Fibroblast of peridontal ligament (primary cell): ENCODE results near the gene NPR2.

Source experiments
- DNase-seq: peaks from one replicate; pipeline ENCODE4 v3.0.0-alpha.2; 2010; ENCODE audit errors: extremely low read depth

NPR2 gene

DNA sequence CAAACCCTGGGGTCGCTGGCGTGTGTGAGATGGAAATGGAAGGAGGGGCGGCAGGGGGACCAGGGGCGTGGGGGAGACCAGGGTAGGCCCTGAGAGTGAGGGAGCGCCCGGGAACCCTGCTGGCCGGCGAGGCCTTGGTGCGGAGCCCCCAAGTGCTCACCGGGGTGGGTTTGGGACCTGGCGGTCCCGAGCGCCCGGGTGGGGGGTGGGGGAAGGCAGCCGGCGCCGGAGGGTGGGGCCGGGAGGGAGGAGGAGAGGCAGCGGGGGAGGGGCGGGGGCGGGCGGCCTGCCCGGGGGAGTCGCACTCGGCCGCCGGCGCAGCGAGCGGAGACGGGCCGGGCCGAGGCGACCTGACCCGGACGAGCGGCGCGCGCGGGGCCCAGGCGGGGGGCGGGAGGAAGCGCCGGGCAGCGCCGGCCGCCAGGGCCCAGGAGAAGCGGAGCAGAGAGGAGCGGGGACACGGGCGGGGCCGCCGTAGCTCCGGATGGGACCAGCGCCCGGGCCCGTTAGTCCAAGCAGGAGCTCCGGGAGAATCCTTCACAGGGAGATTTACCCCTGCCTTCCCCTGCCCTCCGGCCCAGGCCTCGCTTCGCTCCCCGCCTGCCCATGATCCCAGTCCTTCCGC lies at the start of gene NPR2:
Gene NPR2, plus strand, starts transcription at position 295 of the 625 bp plus-strand sequence. CDS start 818 bp downstream, outside the sequence.
- no peak for DNase-seq

DNA sequence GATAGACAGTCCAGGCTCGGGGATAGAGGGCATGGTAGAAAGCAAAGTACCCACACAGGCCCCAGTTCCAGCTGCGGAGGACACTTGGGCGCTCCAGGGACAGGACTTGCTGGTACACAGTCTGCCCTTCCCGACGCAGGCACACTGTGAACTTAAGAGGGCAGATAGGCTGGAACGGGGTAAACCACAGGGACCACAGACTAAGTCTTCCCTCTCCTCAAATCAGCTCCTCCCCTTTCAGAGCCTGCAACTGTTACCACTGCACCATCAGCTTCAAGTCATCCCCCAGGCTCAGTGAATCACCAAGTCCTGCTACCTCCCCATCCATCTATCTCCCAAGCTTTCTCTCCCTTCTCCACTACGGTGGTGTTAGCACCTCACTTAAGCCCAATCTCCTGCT lies 49.7 kb upstream of the NPR2 start:
- no peak for DNase-seq

- DNase-seq: no peak
Measured at GRCh38 chr9:35743452-35743851, 47.9 kb upstream of the NPR2 start.

GRCh38 chr9:35743880-35744518 lies 47.4 kb upstream of the NPR2 start:
- no peak for DNase-seq

DNA sequence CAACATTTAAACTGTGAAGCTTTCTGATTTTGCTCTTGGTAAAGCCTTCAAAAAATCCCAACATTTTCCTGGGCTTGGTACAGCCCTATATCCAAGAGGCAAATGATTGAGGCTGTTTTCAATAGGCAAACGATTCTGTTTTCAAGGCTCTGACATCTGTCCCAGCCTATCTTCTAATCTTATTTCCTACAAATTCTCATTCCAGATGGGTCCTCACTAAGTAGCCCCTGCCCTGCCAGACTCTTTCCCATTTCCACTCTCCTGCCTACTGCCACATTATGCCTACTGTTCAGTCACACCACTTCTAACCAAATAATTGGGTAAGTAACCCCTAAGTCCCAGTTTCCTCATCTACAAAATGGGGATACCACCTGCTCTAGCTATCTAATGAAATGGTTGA lies 45.8 kb upstream of the NPR2 start:
- no peak for DNase-seq

- DNase-seq: no peak
Measured at GRCh38 chr9:35746583-35746982, 44.8 kb upstream of the NPR2 start.

DNA sequence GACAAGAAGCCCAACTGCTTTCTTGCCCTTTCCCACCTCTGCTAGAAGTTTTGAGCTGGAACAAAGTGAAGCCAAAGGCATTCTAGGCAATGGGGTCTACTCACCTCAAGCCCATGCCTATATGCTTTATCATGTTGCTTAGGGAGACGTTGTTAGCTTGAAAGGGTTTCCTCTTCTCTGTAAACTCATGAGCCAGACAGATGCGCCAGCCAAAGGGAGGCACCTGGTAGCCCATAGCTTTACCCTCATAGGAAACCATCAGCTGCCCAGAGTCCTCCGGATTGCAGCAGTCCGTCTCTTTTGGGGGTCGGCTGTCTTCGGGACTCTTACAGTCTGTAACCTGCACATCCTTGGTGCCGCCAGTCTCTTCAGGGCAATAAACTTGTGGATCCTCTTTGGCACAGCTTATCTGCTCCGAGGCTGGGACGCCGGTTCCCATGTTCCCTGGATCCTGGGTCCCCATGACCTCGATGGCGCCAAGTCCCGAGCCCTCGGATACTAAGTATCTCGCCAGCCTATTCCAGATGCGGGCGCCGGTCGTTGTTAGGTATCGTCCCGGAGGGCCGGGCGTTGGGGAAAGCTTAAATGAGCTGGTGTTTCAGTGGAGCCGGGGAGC lies 43.0 kb upstream of the NPR2 start:
- DNase-seq: no peak

- peak; percentile 30 for DNase-seq
Measured at GRCh38 chr9:35748858-35749514, 42.4 kb upstream of the NPR2 start, which contains the start of the genes GBA2 and RGP1. TSS of gene GBA2 (minus strand) at chr9:35749228. CDS start at chr9:35748704, 524 bp downstream. TSS of gene RGP1 (plus strand) at chr9:35749287. CDS start at chr9:35749756, 469 bp downstream.

DNA sequence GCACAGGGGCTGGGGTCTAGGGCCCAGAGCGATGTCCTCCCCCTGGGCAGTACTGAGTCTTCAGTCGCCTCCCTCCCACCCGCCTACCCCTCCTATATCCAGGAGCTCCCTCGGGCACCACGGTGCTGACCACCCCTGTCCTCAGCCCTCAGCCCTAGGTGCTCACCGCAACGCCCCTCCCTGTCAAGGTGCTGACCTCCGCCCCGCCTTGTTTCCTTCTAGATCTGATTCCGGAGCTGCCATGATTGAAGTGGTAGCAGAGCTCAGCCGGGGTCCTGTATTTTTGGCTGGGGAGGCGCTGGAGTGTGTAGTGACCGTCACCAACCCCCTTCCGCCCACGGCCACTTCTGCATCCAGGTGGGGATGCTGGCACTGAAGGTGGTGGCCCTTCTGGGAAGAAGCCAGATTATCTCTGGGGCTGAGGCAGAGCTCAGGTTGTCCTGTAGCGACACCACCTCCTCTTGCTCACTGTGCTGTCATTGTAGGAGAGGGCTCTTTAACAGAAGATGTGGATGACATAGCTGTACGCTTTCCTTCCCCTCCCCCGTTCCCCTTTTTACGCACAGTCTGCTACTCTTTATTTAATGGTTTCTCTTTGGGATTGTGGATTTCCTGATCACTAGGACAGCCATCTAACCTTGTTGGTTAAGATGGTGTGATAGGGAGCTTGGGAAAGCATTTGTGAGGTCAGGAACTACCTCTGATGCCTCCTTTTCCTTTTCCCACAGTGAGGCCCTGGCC lies 41.7 kb upstream of the NPR2 start:
- no peak for DNase-seq

- DNase-seq: no peak
Measured at GRCh38 chr9:35750256-35750531, 41.2 kb upstream of the NPR2 start.

DNA sequence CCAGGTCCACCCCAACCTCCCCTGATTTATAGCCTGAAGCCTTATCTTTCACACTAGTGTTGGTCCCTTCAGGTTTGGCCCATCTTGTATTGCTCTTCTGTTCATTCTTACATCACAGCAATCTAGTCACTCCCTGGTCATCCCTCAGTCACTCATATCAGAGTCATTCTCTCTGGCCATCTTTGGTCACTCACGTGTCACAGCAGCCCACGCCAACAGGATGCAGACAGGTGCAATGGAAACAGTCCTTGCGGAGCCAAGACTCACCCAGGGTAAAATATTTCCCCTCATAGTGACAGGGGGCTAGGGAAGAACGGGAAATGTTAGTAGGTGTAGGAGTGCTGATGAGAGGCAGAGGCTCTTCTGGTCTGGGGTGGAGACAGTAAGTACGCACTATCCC lies 37.9 kb upstream of the NPR2 start:
- no peak for DNase-seq

DNA sequence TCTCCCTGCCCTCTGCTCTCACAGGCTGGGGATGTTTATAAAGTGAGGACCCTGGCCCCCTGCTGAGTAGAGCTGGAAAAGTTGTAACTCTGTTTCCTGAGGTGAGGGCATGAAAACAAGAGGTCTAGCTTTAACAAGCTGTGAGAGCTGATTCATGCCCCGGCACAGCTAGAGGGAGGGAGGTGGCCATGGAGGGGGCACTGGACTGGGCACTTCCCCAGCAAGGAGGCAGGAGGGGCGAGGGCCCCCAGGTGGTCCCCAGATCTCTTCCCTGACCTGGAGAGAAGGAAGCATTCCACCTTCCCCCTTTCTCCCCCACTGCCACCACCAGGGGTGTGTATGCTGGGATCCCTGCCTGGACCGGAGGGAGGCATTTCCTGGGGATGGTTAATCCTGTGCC lies 37.1 kb upstream of the NPR2 start, which contains the start of gene MSMP:
Gene MSMP, minus strand, starts transcription at position 13 of the 400 bp plus-strand sequence. CDS start 147 bp downstream, outside the sequence.
- DNase-seq: no peak

- no peak for DNase-seq
Measured at GRCh38 chr9:35755071-35755470, 36.3 kb upstream of the NPR2 start.

DNA sequence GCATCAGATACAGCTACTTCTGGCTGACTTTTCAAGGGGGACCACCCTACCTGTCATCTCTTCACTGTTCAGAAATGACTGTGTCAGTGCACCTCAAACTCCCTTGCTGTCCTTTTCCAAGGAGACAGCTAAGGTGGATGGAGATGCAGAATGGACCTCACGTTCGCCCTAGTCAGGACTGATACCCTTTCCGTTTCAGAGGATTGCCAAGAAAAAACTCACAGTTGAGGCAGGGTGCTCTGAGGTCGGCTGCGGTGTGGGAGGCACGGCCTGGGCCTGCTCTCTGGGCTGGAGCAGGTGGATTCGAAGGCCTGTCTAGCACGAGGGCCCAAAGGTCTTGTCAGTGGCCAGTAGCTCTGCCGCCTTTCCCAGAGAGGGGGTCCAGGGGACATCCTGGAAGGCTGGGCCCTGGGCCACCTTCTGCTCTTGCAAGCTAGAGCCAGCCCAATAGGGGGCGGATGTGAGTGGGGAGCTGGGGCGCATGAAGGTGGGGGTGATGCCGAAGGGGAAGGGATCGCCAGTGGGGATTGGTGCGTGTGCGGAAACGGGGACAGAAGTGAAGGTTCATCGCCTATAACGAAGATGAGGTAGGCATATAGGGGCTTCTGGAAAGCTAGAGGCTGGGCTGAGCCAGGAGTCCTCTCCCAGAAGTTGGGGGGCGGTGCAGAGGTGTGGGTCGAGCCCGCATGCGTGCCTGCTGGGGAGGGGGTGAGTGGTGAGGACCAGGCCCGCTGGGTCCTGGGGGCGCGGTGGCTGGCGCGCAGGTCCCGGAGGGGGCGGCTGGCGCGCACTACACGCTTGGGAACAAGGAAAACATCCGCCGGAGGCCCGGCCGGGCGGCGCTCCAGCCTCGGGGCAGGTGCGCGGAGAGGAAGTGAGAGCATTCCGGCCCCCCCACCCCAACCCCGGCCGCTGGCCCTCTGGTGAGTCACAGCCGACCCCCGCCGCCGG lies 34.8 kb upstream of the NPR2 start:
- no peak for DNase-seq

DNA sequence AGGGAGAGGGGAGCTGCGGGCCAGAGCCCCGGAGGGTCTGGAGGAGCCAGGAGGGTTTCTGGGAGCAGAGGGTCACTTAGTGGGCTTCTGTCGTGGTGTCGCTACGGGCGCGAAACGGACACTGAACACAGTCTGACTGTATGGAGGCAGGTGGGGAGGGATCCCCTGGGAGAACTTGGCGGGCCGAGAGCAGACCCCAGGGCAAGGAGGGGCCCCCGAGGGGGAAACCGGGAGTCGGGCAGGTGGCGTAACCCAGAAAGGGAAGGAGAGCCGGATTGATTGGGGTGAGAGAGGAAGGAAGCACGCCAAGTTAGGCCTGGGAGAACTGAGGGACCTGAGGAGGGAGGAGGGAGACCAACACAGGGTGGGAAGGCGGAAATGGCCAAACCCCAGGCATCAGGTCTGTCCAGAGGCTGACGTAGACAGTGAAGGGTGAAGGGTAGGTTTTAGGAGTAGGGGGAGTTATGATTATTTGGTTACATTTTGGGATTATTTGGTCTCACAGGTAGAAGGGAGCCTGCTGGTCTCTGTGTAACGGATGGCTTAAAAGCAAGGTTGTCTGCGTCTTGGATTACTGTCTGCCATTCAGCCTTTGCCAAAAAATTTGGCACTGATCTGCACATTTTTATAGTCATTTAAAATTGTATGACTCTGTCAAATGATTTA lies 34.0 kb upstream of the NPR2 start:
- DNase-seq: no peak

DNA sequence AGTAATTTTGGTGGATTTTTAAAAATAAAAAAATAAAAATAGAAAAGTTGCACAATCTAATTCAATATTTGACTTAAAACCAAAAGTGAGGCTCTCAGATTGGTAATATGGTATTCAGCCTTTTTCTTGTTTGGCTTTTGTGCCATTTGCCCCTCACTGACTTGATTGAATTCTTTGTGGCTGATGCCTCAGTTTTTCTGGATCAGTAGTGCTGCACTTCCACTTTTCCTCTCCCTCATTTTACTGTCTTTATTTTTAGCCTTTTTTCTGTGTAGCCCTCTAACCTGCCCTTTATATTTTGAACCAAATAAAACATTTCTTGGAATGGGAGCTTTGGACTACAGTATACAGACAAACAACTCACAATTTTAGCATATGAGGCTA lies 33.5 kb upstream of the NPR2 start:
- peak; percentile 21 for DNase-seq

- peak; percentile 45 for DNase-seq
Measured at GRCh38 chr9:35758475-35759050, 32.8 kb upstream of the NPR2 start.

DNA sequence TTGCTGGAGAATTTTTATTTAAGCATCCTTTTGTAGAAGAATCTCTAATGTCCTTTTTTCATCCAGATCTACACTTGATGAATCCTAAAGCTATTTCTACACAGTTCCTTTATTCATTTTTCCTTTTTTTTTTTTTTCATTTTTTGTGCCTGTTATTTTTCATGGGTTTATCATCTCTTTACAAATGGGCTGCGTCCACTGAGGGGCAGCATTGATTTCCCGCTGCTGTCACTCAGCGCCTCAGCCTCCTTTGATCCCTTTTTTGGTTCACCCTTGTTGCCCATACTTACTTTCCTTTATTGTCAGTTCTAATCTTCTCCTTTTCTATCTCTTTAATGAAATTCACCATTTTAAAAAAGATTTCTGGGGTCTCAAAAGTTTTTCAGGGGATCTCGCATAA lies 31.6 kb upstream of the NPR2 start:
- no peak for DNase-seq

GRCh38 chr9:35760651-35761050 lies 30.7 kb upstream of the NPR2 start:
- peak; percentile 41 for DNase-seq

DNA sequence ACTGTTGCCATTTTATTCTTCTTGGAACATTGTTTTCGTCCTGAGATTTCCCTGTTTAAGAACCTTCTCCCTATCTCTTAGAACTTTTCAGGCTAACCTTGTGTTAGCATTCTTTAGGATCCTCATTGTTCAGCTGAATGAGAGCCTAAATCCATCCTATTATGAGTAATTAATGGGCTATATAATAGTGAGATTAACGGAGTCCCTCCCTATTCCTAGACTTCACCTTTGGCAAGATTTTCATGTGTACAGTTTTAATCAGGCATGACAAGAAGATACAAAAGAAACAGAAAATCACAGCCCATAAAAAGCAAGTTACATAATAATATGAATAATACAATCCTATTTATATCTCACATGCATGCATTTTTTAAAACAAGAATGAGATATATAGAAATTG lies 28.2 kb upstream of the NPR2 start:
- no peak for DNase-seq
